ENCODE results near the gene SLC35F2. TPM values are rescaled to one million over a fixed set of nuclear protein-coding genes. Genes with fewer than 3 reads are reported as not detected.

SLC35F2 gene
- total RNA-seq, 1 donor from 2014 or later, result 9.3 TPM

GRCh38 chr11:107756553-107756952 is 102.0 kb downstream of the SLC35F2 start:
- no peaks in the 10 kb centered on the region for H3K4me1 Mint-ChIP-seq (ENCODE audit: unreplicated experiment)
- H3K27me3 Mint-ChIP-seq (ENCODE audit: unreplicated experiment), result no peaks in the 10 kb centered on the region
- H3K27ac Mint-ChIP-seq (ENCODE audit: unreplicated experiment), result no peak overlapping the region
- DNase-seq (ENCODE audit: low spot score), result no peak
- no peak overlapping the region for H3K4me3 Mint-ChIP-seq (ENCODE audit: unreplicated experiment)
- no peaks in the 10 kb centered on the region for H3K36me3 Mint-ChIP-seq (ENCODE audit: low read depth, unreplicated experiment)
- H3K9me3 Mint-ChIP-seq (ENCODE audit: unreplicated experiment), result no peaks in the 10 kb centered on the region
- TF ChIP-seq, protein P1, sequence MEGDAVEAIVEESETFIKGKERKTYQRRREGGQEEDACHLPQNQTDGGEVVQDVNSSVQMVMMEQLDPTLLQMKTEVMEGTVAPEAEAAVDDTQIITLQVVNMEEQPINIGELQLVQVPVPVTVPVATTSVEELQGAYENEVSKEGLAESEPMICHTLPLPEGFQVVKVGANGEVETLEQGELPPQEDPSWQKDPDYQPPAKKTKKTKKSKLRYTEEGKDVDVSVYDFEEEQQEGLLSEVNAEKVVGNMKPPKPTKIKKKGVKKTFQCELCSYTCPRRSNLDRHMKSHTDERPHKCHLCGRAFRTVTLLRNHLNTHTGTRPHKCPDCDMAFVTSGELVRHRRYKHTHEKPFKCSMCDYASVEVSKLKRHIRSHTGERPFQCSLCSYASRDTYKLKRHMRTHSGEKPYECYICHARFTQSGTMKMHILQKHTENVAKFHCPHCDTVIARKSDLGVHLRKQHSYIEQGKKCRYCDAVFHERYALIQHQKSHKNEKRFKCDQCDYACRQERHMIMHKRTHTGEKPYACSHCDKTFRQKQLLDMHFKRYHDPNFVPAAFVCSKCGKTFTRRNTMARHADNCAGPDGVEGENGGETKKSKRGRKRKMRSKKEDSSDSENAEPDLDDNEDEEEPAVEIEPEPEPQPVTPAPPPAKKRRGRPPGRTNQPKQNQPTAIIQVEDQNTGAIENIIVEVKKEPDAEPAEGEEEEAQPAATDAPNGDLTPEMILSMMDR (IDR thresholded peaks at IDR 0.05; ENCODE audit: unreplicated experiment), result no peak

GRCh38 chr11:107752949-107753822 is 105.4 kb downstream of the SLC35F2 start:
- TF ChIP-seq, protein P1 (IDR thresholded peaks at IDR 0.05; ENCODE audit: unreplicated experiment), result no peak
- Mint-ChIP-seq H3K27me3 (ENCODE audit: unreplicated experiment) (no peaks in the 10 kb centered on the region), H3K27ac (ENCODE audit: unreplicated experiment) (no peak overlapping the region), H3K9me3 (ENCODE audit: unreplicated experiment) (no peaks in the 10 kb centered on the region), H3K36me3 (ENCODE audit: low read depth, unreplicated experiment) (no peaks in the 10 kb centered on the region), H3K4me3 (ENCODE audit: unreplicated experiment) (no peak overlapping the region), H3K4me1 (ENCODE audit: unreplicated experiment) (no peaks in the 10 kb centered on the region)
- DNase-seq (ENCODE audit: low spot score), result no peak

DNA sequence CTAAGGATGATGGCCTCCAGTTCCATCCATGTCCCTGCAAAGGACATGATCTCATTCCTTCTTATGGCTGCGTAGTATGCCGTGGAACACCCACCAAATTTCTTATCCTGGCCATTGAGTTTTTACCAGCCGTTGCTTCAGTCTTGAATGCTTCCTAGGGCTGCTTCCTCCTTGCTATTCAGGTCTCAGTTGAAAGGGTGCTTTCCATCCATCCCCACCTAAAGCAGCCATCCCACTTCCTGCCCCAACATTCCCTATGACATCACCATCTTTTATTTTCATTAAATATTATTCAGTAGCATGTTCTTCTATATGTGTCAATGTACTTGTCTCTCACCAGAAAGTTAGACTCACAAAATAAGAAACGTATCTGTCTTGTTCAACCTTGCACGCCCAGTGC is 106.1 kb downstream of the SLC35F2 start:
- Mint-ChIP-seq H3K27ac (ENCODE audit: unreplicated experiment) (no peak overlapping the region), H3K4me1 (ENCODE audit: unreplicated experiment) (no peaks in the 10 kb centered on the region), H3K36me3 (ENCODE audit: low read depth, unreplicated experiment) (no peaks in the 10 kb centered on the region)

GRCh38 chr11:107751082-107751481 is 107.5 kb downstream of the SLC35F2 start:
- no peaks in the 10 kb centered on the region for H3K27me3 Mint-ChIP-seq (ENCODE audit: unreplicated experiment)
- H3K27ac Mint-ChIP-seq (ENCODE audit: unreplicated experiment), result no peak overlapping the region
- H3K9me3 Mint-ChIP-seq (ENCODE audit: unreplicated experiment), result no peaks in the 10 kb centered on the region

More for the DNA sequence above, 106.1 kb downstream of the SLC35F2 start:
- DNase-seq (ENCODE audit: low spot score), result no peak
- H3K4me3 Mint-ChIP-seq (ENCODE audit: unreplicated experiment), result no peak overlapping the region
- H3K9me3 Mint-ChIP-seq (ENCODE audit: unreplicated experiment), result no peaks in the 10 kb centered on the region
- TF ChIP-seq, protein P1 (IDR thresholded peaks at IDR 0.05; ENCODE audit: unreplicated experiment), result no peak
- no peaks in the 10 kb centered on the region for H3K27me3 Mint-ChIP-seq (ENCODE audit: unreplicated experiment)

More at GRCh38 chr11:107751082-107751481, 107.5 kb downstream of the SLC35F2 start:
- no peaks in the 10 kb centered on the region for H3K4me1 Mint-ChIP-seq (ENCODE audit: unreplicated experiment)
- TF ChIP-seq, protein P1 (IDR thresholded peaks at IDR 0.05; ENCODE audit: unreplicated experiment), result no peak
- no peak overlapping the region for H3K4me3 Mint-ChIP-seq (ENCODE audit: unreplicated experiment)
- H3K36me3 Mint-ChIP-seq (ENCODE audit: low read depth, unreplicated experiment), result no peaks in the 10 kb centered on the region
- no peak for DNase-seq (ENCODE audit: low spot score)

Measured in endothelial cell (in vitro differentiated cells).